Lung (tissue), 12 donors: ENCODE data around the gene ITPR1. TPM values are rescaled to one million over a fixed set of nuclear protein-coding genes. Genes with fewer than 3 reads are reported as not detected.
A peak's percentile ranks its signal among the peaks of the same experiment; 100 is the strongest.

Experiments used
- ATAC-seq: fragments of 200-7000 bp; cut with Tn5 transposase; one replicate; pipeline ENCODE4 v1.9.1; 2020; ENCODE audit warnings: moderate number of reproducible peaks; ENCODE audit not compliant: insufficient read depth, low FRiP score
- DNase-seq, 3 donors: peaks; one replicate each; pipeline ENCODE4 v3.0.0-alpha.2; 2013 to 2017
- H3K27ac ChIP-seq, 2 donors: one replicate each; pipeline ENCODE4 v1.5.1; 2013; ENCODE audit warnings: mild to moderate bottlenecking in 2 of 2, moderate library complexity in 2 of 2, control low read depth in 1 of 2, inconsistent platforms in 1 of 2, low read depth in 1 of 2, low read length in 1 of 2
- H3K27me3 ChIP-seq, 3 donors: one replicate each; pipeline ENCODE4 v1.5.1; 2013; ENCODE audit warnings: low read length in 2 of 3; ENCODE audit not compliant: control insufficient read depth in 3 of 3, insufficient read depth in 3 of 3
- H3K36me3 ChIP-seq, 4 donors: one replicate each; pipeline ENCODE4 v1.5.1; 2013; ENCODE audit warnings: low read length in 4 of 4, mild to moderate bottlenecking in 1 of 4, moderate library complexity in 1 of 4; ENCODE audit not compliant: control insufficient read depth in 4 of 4, insufficient read depth in 4 of 4
- H3K4me1 ChIP-seq, 5 donors: one replicate each; pipeline ENCODE4 v1.5.1; 2013; ENCODE audit warnings: low read length in 5 of 5, mild to moderate bottlenecking in 2 of 5, moderate library complexity in 1 of 5; ENCODE audit not compliant: control insufficient read depth in 5 of 5, insufficient read depth in 5 of 5
- H3K4me3 ChIP-seq: one replicate; pipeline ENCODE4 v1.5.1; 2013; ENCODE audit warnings: mild to moderate bottlenecking, control low read depth, moderate library complexity
- H3K9ac ChIP-seq, 2 donors: one replicate each; pipeline ENCODE4 v1.5.1; 2013; ENCODE audit warnings: low read length in 2 of 2, control low read depth in 1 of 2; ENCODE audit not compliant: insufficient read depth in 1 of 2
- H3K9me3 ChIP-seq, 4 donors: one replicate each; pipeline ENCODE4 v1.5.1; 2013; ENCODE audit warnings: low read length in 3 of 4, mild to moderate bottlenecking in 1 of 4, moderate library complexity in 1 of 4; ENCODE audit not compliant: control insufficient read depth in 4 of 4, insufficient read depth in 3 of 4
- WGBS, 2 donors: extraction: QIAGEN DNeasy Blood & Tissue Kit; methylation state at CpG; one replicate each; pipeline ENCODE4 v1.1.7; 2013; 5-methylcytosine and 5-hydroxymethylcytosine counted together
- polyA plus RNA-seq, 2 donors: library from polyadenylated mRNA; stranded (reverse); fragments of 200-250 nt; gene quantifications; one replicate each; pipeline ENCODE4 v1.2.1, GENCODE V29; 2013
- total RNA-seq, 2 donors: library from RNA; depleted of rRNA in 1 of 2; stranded (reverse); fragments of >200 nt in 1 of 2; gene quantifications; one replicate each; pipeline ENCODE4 v1.2.1, GENCODE V29; 2014 to 2021
- TF ChIP-seq, protein P1 (sequence below): IDR thresholded peaks from 2 replicates; pipeline ENCODE4 v1.5.1; 2012; ENCODE audit warnings: mild to moderate bottlenecking; ENCODE audit errors: control extremely low read depth, extremely low read depth
- donor health status: control.
- donor health status: control.
- donor health status: Bipolar disorder and iron deficiency.
- donor health status: healthy.
- donor health status: DM: yes; HTN: yes; CAD: no.

ITPR1 gene
- total and polyA plus RNA-seq, 4 donors = 12.4 to 152 (median 44.1) TPM

DNA sequence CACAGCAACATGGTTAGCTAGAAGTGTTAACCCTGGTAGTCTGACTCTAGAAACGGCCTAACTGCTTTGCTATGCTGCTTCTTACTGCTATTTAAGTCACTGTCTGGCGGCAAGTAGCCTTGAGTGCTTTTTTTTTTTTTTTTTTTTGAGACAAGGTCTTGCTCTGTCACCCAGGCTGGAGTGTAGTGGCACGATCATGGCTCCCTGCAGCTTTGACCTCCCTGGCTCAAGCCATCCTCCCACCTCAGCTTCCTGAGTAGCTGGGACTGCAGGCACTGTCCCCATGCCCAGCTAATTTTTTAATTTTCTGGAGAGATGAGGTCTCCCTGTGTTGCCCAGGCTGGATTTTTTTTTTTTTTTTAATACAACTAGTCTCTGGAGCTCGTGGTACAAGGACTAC lies 93.2 kb downstream of the ITPR1 start:
- TF ChIP-seq, protein P1, sequence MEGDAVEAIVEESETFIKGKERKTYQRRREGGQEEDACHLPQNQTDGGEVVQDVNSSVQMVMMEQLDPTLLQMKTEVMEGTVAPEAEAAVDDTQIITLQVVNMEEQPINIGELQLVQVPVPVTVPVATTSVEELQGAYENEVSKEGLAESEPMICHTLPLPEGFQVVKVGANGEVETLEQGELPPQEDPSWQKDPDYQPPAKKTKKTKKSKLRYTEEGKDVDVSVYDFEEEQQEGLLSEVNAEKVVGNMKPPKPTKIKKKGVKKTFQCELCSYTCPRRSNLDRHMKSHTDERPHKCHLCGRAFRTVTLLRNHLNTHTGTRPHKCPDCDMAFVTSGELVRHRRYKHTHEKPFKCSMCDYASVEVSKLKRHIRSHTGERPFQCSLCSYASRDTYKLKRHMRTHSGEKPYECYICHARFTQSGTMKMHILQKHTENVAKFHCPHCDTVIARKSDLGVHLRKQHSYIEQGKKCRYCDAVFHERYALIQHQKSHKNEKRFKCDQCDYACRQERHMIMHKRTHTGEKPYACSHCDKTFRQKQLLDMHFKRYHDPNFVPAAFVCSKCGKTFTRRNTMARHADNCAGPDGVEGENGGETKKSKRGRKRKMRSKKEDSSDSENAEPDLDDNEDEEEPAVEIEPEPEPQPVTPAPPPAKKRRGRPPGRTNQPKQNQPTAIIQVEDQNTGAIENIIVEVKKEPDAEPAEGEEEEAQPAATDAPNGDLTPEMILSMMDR = no peak

GRCh38 chr3:4587061-4587837 lies 94.1 kb downstream of the ITPR1 start:
- H3K9ac ChIP-seq = no peak overlapping the region
- no peak overlapping the region for H3K4me3 ChIP-seq
- H3K36me3 ChIP-seq = no peaks in the 10 kb centered on the region
- 69 to 73% methylated on average over 8 of the region's 8 CpGs for WGBS, 2 donors
- DNase-seq = no peak
- no peaks in the 10 kb centered on the region for H3K27me3 ChIP-seq
- no peak overlapping the region for H3K27ac ChIP-seq
- H3K9me3 ChIP-seq = no peaks in the 10 kb centered on the region
- peaks cover 3 to 52% (median 15%) of the 10 kb centered on the region in 5 donors for H3K4me1 ChIP-seq
- ATAC-seq = no peak
- TF ChIP-seq, protein P1 = no peak

More for the DNA sequence above, 93.2 kb downstream of the ITPR1 start:
- no peak for ATAC-seq
- Histone ChIP-seq H3K27ac (no peak overlapping the region), H3K4me1 (peaks cover 3 to 56% (median 18%) of the 10 kb centered on the region in 5 donors), H3K9ac (no peak overlapping the region), H3K36me3 (no peaks in the 10 kb centered on the region), H3K9me3 (no peaks in the 10 kb centered on the region), H3K4me3 (no peak overlapping the region), H3K27me3 (no peaks in the 10 kb centered on the region)
- no peak for DNase-seq
- WGBS, 2 donors = 83 to 86% methylated on average over 4 of the region's 4 CpGs

DNA sequence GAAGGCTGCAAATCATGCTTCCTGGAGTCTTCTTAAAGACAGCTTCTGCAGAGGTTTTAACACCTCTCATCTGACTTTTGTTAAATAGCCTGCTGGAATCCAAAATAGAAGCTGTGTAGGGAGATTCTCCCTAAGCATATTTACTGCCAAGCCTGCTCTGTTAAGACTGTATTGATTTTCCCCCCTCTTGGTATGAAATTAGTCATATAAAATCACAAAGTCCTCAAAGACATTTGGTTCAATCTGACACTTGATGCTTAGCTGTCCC lies 94.6 kb downstream of the ITPR1 start:
- no peaks in the 10 kb centered on the region for H3K9me3 ChIP-seq
- H3K4me3 ChIP-seq = no peak overlapping the region
- no peak overlapping the region for H3K27ac ChIP-seq
- ATAC-seq = no peak
- TF ChIP-seq, protein P1 = no peak
- H3K4me1 ChIP-seq = peaks cover 2 to 47% (median 9%) of the 10 kb centered on the region in 5 donors
- no peaks in the 10 kb centered on the region for H3K27me3 ChIP-seq
- H3K9ac ChIP-seq = no peak overlapping the region
- no peaks in the 10 kb centered on the region for H3K36me3 ChIP-seq
- DNase-seq = no peak

- 56 to 70% methylated on average over 4 of the region's 4 CpGs for WGBS, 2 donors
- DNase-seq (no peak), ATAC-seq (peak; percentile 62)
- TF ChIP-seq, protein P1 = no peak
- Histone ChIP-seq H3K36me3 (no peaks in the 10 kb centered on the region), H3K9ac (no peak overlapping the region), H3K4me1 (peaks cover 2 to 40% (median 8%) of the 10 kb centered on the region in 5 donors), H3K27me3 (no peaks in the 10 kb centered on the region), H3K9me3 (no peaks in the 10 kb centered on the region), H3K27ac (peak overlapping the region in 1 of 2 donors; percentile 11), H3K4me3 (no peak overlapping the region)
Observed at GRCh38 chr3:4588466-4588865, 95.3 kb downstream of the ITPR1 start.
